Left ventricle myocardium inferior (tissue), 1 donor: Measurements from ENCODE around the gene RRP1B. TPM values are rescaled to one million over a fixed set of nuclear protein-coding genes. Genes with fewer than 3 reads are reported as not detected.

Source experiments
- DNase-seq: peaks from one replicate; pipeline ENCODE4 v3.0.0-alpha.2; 2020
- H3K27ac ChIP-seq: fragments of 200-600 bp; replicated peaks from 2 replicates; pipeline ENCODE4 v1.8.0; 2021
- H3K27me3 ChIP-seq: fragments of 200-600 bp; 2 replicates; pipeline ENCODE4 v1.8.0; 2021; ENCODE audit warnings: low read depth
- H3K36me3 ChIP-seq: fragments of 200-600 bp; 2 replicates; pipeline ENCODE4 v1.8.0; 2021
- H3K4me1 ChIP-seq: fragments of 200-600 bp; 2 replicates; pipeline ENCODE4 v1.8.0; 2021
- H3K4me3 ChIP-seq: fragments of 200-600 bp; 2 replicates; pipeline ENCODE4 v1.8.0; 2021; ENCODE audit warnings: mild to moderate bottlenecking, moderate library complexity
- H3K9me3 ChIP-seq: fragments of 200-600 bp; replicated peaks from 2 replicates; pipeline ENCODE4 v1.8.0; 2021
- intact Hi-C: fragments of 100-400 bp; cut with micrococcal nuclease; formaldehyde crosslinking; loops from one replicate; pipeline ENCODE4 v1.11.0; 2022
- total RNA-seq: library from RNA; stranded (reverse); fragmentation: NEBNext Ultra II Directional; extraction: Animal tissue kit (Norgen Biotek cat#: 25700); gene quantifications from one replicate; pipeline ENCODE4 v1.2.1, GENCODE V29; 2021
- TF ChIP-seq, protein P1 (sequence below): fragments of 200-600 bp; IDR thresholded peaks from 2 replicates; pipeline ENCODE4 v1.8.0; 2021; ENCODE audit warnings: antibody characterized with exemption, mild to moderate bottlenecking, borderline replicate concordance
- donor health status: DM: no; HTN: yes; CAD: no; lungs with severe emphysema.

RRP1B gene
- total RNA-seq, 1 donor from 2014 or later: 8.9 TPM

- no peaks in the 10 kb centered on the region for H3K27me3 ChIP-seq
- H3K9me3 ChIP-seq: peaks cover 24% of the 10 kb centered on the region
- no peaks in the 10 kb centered on the region for H3K36me3 ChIP-seq
- no peak overlapping the region for H3K27ac ChIP-seq
- TF ChIP-seq, protein P1, sequence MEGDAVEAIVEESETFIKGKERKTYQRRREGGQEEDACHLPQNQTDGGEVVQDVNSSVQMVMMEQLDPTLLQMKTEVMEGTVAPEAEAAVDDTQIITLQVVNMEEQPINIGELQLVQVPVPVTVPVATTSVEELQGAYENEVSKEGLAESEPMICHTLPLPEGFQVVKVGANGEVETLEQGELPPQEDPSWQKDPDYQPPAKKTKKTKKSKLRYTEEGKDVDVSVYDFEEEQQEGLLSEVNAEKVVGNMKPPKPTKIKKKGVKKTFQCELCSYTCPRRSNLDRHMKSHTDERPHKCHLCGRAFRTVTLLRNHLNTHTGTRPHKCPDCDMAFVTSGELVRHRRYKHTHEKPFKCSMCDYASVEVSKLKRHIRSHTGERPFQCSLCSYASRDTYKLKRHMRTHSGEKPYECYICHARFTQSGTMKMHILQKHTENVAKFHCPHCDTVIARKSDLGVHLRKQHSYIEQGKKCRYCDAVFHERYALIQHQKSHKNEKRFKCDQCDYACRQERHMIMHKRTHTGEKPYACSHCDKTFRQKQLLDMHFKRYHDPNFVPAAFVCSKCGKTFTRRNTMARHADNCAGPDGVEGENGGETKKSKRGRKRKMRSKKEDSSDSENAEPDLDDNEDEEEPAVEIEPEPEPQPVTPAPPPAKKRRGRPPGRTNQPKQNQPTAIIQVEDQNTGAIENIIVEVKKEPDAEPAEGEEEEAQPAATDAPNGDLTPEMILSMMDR: no peak
- H3K4me3 ChIP-seq: no peak overlapping the region
- H3K4me1 ChIP-seq: no peaks in the 10 kb centered on the region
- intact Hi-C loops: no loop called here
- DNase-seq: no peak
Measured at GRCh38 chr21:43618940-43619339, 40.4 kb upstream of the RRP1B start.

DNA sequence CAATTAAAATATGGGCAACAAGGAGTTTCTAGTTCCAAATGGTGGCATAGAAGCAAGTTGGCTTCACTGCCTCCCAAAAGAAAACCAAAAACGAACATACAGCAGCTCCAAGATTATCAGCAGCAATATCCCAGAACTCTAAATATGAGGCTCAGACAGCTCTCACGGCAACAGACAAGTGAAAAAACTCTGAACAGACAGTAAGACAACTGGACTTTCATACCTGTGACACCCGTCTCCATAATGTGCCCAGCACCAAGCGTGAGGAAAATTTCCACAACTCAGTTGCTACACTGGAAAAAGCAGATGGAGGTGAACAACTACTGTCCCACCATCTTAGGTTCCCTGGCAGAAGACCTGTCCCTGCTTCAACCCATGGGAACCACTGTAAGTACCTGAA lies 40.0 kb upstream of the RRP1B start:
- intact Hi-C loops: no loop called here
- DNase-seq: no peak
- no peaks in the 10 kb centered on the region for H3K4me1 ChIP-seq
- no peaks in the 10 kb centered on the region for H3K27me3 ChIP-seq
- no peaks in the 10 kb centered on the region for H3K36me3 ChIP-seq
- H3K9me3 ChIP-seq: peaks cover 24% of the 10 kb centered on the region
- TF ChIP-seq, protein P1: no peak
- no peak overlapping the region for H3K27ac ChIP-seq
- H3K4me3 ChIP-seq: no peak overlapping the region

DNA sequence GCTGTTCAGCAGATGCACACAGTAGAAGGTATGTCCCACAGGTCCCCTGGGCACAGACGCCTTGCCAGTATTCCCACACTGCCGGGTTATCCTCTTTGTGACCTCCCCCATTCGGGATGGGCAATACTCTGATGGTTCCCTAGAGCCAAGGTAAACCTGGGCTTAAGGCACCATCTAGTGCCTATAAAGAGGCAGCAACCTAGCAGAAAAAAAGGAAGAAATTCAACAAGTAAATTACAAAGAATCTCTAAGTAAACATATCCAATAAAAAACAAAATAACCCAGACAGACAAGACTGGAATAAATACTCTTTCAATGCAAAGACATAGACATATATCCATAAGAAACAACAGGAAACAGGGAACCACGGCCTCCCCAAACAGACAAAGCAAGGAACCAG lies 39.5 kb upstream of the RRP1B start:
- intact Hi-C loops: no loop called here
- Histone ChIP-seq H3K27ac (no peak overlapping the region), H3K9me3 (peaks cover 24% of the 10 kb centered on the region), H3K4me3 (no peak overlapping the region), H3K36me3 (no peaks in the 10 kb centered on the region), H3K27me3 (no peaks in the 10 kb centered on the region), H3K4me1 (no peaks in the 10 kb centered on the region)
- TF ChIP-seq, protein P1: no peak
- no peak for DNase-seq

DNA sequence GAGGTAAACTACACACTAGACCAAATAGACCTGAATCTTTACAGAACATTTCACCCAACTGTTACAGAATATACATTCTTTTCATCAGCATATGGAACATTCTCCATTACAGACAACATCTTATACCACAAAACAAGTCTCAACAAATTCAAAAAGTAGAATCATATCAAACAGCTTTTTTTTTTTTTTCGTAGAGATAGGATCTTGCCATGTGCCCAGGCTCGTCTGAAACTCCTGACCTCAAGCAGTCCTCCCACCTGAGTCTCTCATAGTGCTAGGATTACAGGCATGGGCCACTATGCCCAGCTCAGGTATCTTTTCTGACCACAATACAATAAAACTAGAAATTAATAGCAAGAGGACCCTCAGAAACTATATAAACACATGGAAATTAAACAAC lies 36.6 kb upstream of the RRP1B start:
- intact Hi-C loops: no loop called here
- DNase-seq: no peak
- Histone ChIP-seq H3K4me3 (no peak overlapping the region), H3K27me3 (no peaks in the 10 kb centered on the region), H3K4me1 (no peaks in the 10 kb centered on the region), H3K27ac (no peak overlapping the region), H3K36me3 (no peaks in the 10 kb centered on the region), H3K9me3 (peaks cover 24% of the 10 kb centered on the region)
- TF ChIP-seq, protein P1: no peak

DNA sequence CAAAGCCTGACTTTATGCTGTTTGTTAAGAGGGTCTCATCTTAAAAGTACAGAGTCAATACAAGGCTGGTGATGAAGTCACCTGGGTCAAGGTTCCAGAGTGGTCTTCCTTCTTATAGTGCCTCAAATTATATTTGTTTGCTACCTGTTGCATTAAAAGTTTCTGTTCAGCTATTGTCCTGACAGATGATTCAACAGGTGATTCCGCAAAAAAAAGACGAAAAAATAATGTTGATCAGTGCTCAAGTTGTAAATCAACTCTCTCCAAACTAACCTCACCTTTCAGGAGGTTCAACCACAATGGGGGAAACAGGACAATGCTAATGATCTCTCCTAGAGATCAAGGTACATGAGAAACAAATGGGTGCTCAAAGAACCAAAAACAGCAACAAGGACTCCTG lies 35.8 kb upstream of the RRP1B start:
- DNase-seq: no peak
- intact Hi-C loops: no loop called here
- Histone ChIP-seq H3K4me3 (no peak overlapping the region), H3K36me3 (no peaks in the 10 kb centered on the region), H3K27me3 (no peaks in the 10 kb centered on the region), H3K9me3 (peaks cover 31% of the 10 kb centered on the region), H3K4me1 (no peaks in the 10 kb centered on the region), H3K27ac (no peak overlapping the region)
- TF ChIP-seq, protein P1: no peak

- Histone ChIP-seq H3K27ac (no peak overlapping the region), H3K4me3 (no peak overlapping the region), H3K36me3 (no peaks in the 10 kb centered on the region), H3K27me3 (no peaks in the 10 kb centered on the region), H3K4me1 (no peaks in the 10 kb centered on the region), H3K9me3 (peaks cover 37% of the 10 kb centered on the region)
- DNase-seq: no peak
- TF ChIP-seq, protein P1: no peak
- intact Hi-C loops: no loop called here
Measured at GRCh38 chr21:43624339-43624738, 35.0 kb upstream of the RRP1B start.
